H1 (cell line): Measurements from ENCODE around the gene ADAT3. TPM values are rescaled to one million over a fixed set of nuclear protein-coding genes. Genes with fewer than 3 reads are reported as not detected.

Source experiments
- CTCF ChIA-PET: fragments of 300-600 bp; sonication (Branson Sonifier 250); formaldehyde crosslinking; loops from one replicate; lab custom pipeline; 2021; ENCODE audit not compliant: partially characterized antibody; lab: Charles Lee
- POLR2A ChIA-PET: fragments of 300-600 bp; sonication (Branson Sonifier 250); formaldehyde crosslinking; loops from one replicate; lab custom pipeline; 2021; ENCODE audit warnings: inconsistent platforms; ENCODE audit not compliant: partially characterized antibody; lab: Charles Lee
- DNase-seq, 2 experiments: peaks; one replicate each; pipeline versions ENCODE4 v3.0.0 to v3.0.0-alpha.2; 2010 to 2022; ENCODE audit warnings: low spot score in 2 of 2, low read depth in 1 of 2, mixed read lengths in 1 of 2
- FAIRE-seq: peaks from 2 replicates; lab custom pipeline; 2011; peaks lifted over from hg19 to GRCh38; lab: Jason Lieb, UNC
- H2AFZ ChIP-seq: 2 replicates; pipeline ENCODE4 v1.8.1; 2012; ENCODE audit warnings: low read length, inconsistent platforms
- H2AK5ac ChIP-seq: 2 replicates; pipeline ENCODE4 v1.6.1; 2013; ENCODE audit warnings: low read depth, low read length
- H2BK120ac ChIP-seq: replicated peaks from 2 replicates; pipeline ENCODE3; 2013; ENCODE audit warnings: low read depth, low read length, inconsistent platforms
- H2BK12ac ChIP-seq: 2 replicates; pipeline ENCODE4 v1.6.1; 2013; ENCODE audit warnings: low read depth, low read length
- H2BK15ac ChIP-seq: 2 replicates; pipeline ENCODE4 v1.6.1; 2013; ENCODE audit warnings: low read length
- H2BK20ac ChIP-seq: 2 replicates; pipeline ENCODE4 v1.6.1; 2013; ENCODE audit warnings: low read length
- H2BK5ac ChIP-seq: 2 replicates; pipeline ENCODE4 v1.6.1; 2013; ENCODE audit warnings: low read depth, low read length
- H3K14ac ChIP-seq: 2 replicates; pipeline ENCODE4 v1.6.1; 2013; ENCODE audit warnings: inconsistent platforms; ENCODE audit not compliant: insufficient read length
- H3K18ac ChIP-seq: 2 replicates; pipeline ENCODE4 v1.6.1; 2013; ENCODE audit warnings: low read length; ENCODE audit errors: extremely low read depth
- H3K23ac ChIP-seq: 2 replicates; pipeline ENCODE4 v1.6.1; 2013; ENCODE audit warnings: inconsistent platforms; ENCODE audit not compliant: insufficient read length
- H3K23me2 ChIP-seq: 2 replicates; pipeline ENCODE4 v1.6.1; 2013; ENCODE audit warnings: low read depth, low read length
- H3K27ac ChIP-seq: 2 replicates; pipeline ENCODE4 v1.6.1; 2011; ENCODE audit warnings: low read depth, low read length, inconsistent platforms
- H3K27me3 ChIP-seq, 4 experiments: replicated peaks in 1 of 4; 1 replicate in 1 of 4; 2 replicates in 3 of 4; pipeline versions ENCODE4 v1.6.1 to v1.8.1; 2011 to 2013; ENCODE audit warnings: low read length in 3 of 4, mild to moderate bottlenecking in 3 of 4, inconsistent platforms in 2 of 4, mixed read lengths in 2 of 4, moderate library complexity in 1 of 4; ENCODE audit not compliant: control insufficient read depth in 3 of 4, insufficient read depth in 3 of 4; ENCODE audit errors: extremely low read depth in 1 of 4
- H3K36me3 ChIP-seq, 4 experiments: 2 replicates each; pipeline versions ENCODE4 v1.6.1 to v1.8.1; 2011 to 2013; ENCODE audit warnings: mild to moderate bottlenecking in 4 of 4, low read length in 3 of 4, moderate library complexity in 2 of 4, control low read depth in 1 of 4, inconsistent platforms in 1 of 4; ENCODE audit not compliant: insufficient read depth in 4 of 4, control insufficient read depth in 2 of 4
- H3K4ac ChIP-seq: replicated peaks from 2 replicates; pipeline ENCODE3; 2013; ENCODE audit warnings: low read length, low read depth, mixed read lengths, inconsistent platforms; ENCODE audit not compliant: insufficient read length
- H3K4me1 ChIP-seq, 4 experiments: replicated peaks in 1 of 4; 1 replicate in 1 of 4; 2 replicates in 3 of 4; pipeline versions ENCODE4 v1.6.1 to v1.8.1; 2011 to 2013; ENCODE audit warnings: low read length in 3 of 4, inconsistent platforms in 2 of 4, mixed read lengths in 1 of 4; ENCODE audit not compliant: insufficient read depth in 4 of 4, control insufficient read depth in 3 of 4
- H3K4me2 ChIP-seq, 2 experiments: 2 replicates each; pipeline versions ENCODE4 v1.6.1 to v1.8.1; 2011 to 2013; ENCODE audit warnings: low read depth in 2 of 2, low read length in 2 of 2, control low read depth in 1 of 2, inconsistent platforms in 1 of 2, mild to moderate bottlenecking in 1 of 2; ENCODE audit not compliant: insufficient read depth in 1 of 2
- H3K4me3 ChIP-seq, 4 experiments: fragments of 200-600, 300-600 bp in 1 of 4; sonication (generic), shearing (Covaris generic), sonication (Bioruptor Twin) in 1 of 4; 2 replicates each; pipeline versions ENCODE4 v1.5.1 to v1.8.1; 2011 to 2016; ENCODE audit warnings: low read length in 4 of 4, low read depth in 3 of 4, control low read depth in 2 of 4, inconsistent platforms in 2 of 4, mild to moderate bottlenecking in 2 of 4, mixed read lengths in 1 of 4, moderate library complexity in 1 of 4; ENCODE audit not compliant: insufficient read depth in 2 of 4; ENCODE audit errors: extremely low read depth in 1 of 4
- H3K56ac ChIP-seq: replicated peaks from 2 replicates; pipeline ENCODE3; 2013; ENCODE audit warnings: low read depth, mild to moderate bottlenecking, mixed read lengths, low read length, inconsistent platforms; ENCODE audit not compliant: insufficient read length
- H3K79me1 ChIP-seq: 2 replicates; pipeline ENCODE4 v1.6.1; 2013; ENCODE audit warnings: low read depth, low read length, control low read depth
- H3K79me2 ChIP-seq, 2 experiments: 2 replicates each; pipeline versions ENCODE4 v1.6.1 to v1.8.1; 2012 to 2013; ENCODE audit warnings: low read length in 2 of 2, mild to moderate bottlenecking in 2 of 2, inconsistent platforms in 1 of 2; ENCODE audit not compliant: insufficient read depth in 2 of 2, control insufficient read depth in 1 of 2
- H3K9ac ChIP-seq, 4 experiments: replicated peaks in 1 of 4; 1 replicate in 1 of 4; 2 replicates in 3 of 4; pipeline versions ENCODE4 v1.6.1 to v1.8.1; 2011 to 2013; ENCODE audit warnings: low read depth in 3 of 4, low read length in 3 of 4, control low read depth in 2 of 4, mild to moderate bottlenecking in 2 of 4, moderate library complexity in 2 of 4, inconsistent platforms in 1 of 4; ENCODE audit errors: extremely low read depth in 1 of 4
- H3K9me3 ChIP-seq, 2 experiments: 2 replicates each; pipeline versions ENCODE4 v1.6.1 to v1.8.1; 2012 to 2013; ENCODE audit warnings: mild to moderate bottlenecking in 2 of 2, moderate library complexity in 2 of 2, control low read depth in 1 of 2, inconsistent platforms in 1 of 2, low read depth in 1 of 2, low read length in 1 of 2, mixed read lengths in 1 of 2; ENCODE audit not compliant: insufficient read depth in 2 of 2
- H4K20me1 ChIP-seq, 2 experiments: replicated peaks in 1 of 2; 2 replicates each; pipeline versions ENCODE3 to v1.8.1; 2011 to 2013; ENCODE audit warnings: inconsistent platforms in 2 of 2, low read length in 2 of 2, mild to moderate bottlenecking in 1 of 2; ENCODE audit not compliant: insufficient read depth in 2 of 2, control insufficient read depth in 1 of 2
- H4K5ac ChIP-seq: 2 replicates; pipeline ENCODE4 v1.6.1; 2013; ENCODE audit warnings: low read length, low read depth, mixed read lengths, inconsistent platforms; ENCODE audit not compliant: insufficient read length
- H4K8ac ChIP-seq: 2 replicates; pipeline ENCODE4 v1.8.0; 2013; ENCODE audit warnings: mild to moderate bottlenecking, moderate library complexity, low read length, inconsistent platforms; ENCODE audit not compliant: insufficient read depth; ENCODE audit errors: extremely low read depth
- H4K91ac ChIP-seq: replicated peaks from 2 replicates; pipeline ENCODE3; 2013; ENCODE audit warnings: low read length, mixed read lengths, inconsistent platforms; ENCODE audit not compliant: insufficient read length
- ASH2L ChIP-seq: fragments of 200-600, 300-600 bp; sonication (generic); IDR thresholded peaks from one replicate; pipeline ENCODE4 v1.7.1; 2017; ENCODE audit warnings: low read length
- ATF2 ChIP-seq: IDR thresholded peaks from 2 replicates; pipeline ENCODE4 v1.6.1; 2012; ENCODE audit warnings: low read length, inconsistent platforms
- EP300 ChIP-seq, 2 experiments: IDR thresholded peaks; 1 replicate in 1 of 2; 2 replicates in 1 of 2; pipeline ENCODE4 v1.6.1; 2011 to 2012; ENCODE audit warnings: low read depth in 2 of 2, low read length in 2 of 2, mild to moderate bottlenecking in 2 of 2, borderline replicate concordance in 1 of 2, inconsistent platforms in 1 of 2, moderate library complexity in 1 of 2
- SP2 ChIP-seq: IDR thresholded peaks from 2 replicates; pipeline ENCODE4 v1.6.1; 2012; ENCODE audit warnings: mild to moderate bottlenecking, low read length, inconsistent platforms
- SUZ12 ChIP-seq: fragments of 200-600 bp; sonication (generic); IDR thresholded peaks from 2 replicates; pipeline ENCODE4 v1.6.1; 2012; ENCODE audit warnings: mild to moderate bottlenecking, inconsistent platforms, low read length, moderate library complexity, mixed read lengths
- YY1 ChIP-seq: IDR thresholded peaks from 2 replicates; pipeline ENCODE4 v1.6.1; 2011; ENCODE audit warnings: low read depth, mild to moderate bottlenecking, low read length
- WGBS, 2 experiments: shearing (Covaris generic) in 1 of 2; methylation state at CpG; one replicate each; pipeline versions ENCODE4 v1.1.6 to v1.1.7; 2013 to 2015; ENCODE audit warnings: low lambda C conversion rate in 2 of 2, mixed read lengths in 2 of 2, inconsistent platforms in 1 of 2, low coverage in 1 of 2, missing lambda C conversion rate in 1 of 2; ENCODE audit not compliant: insufficient replicate concordance in 2 of 2, insufficient coverage in 1 of 2, insufficient read length in 1 of 2; ENCODE audit errors: extremely low coverage in 1 of 2, missing lambda C conversion rate in 1 of 2; 5-methylcytosine and 5-hydroxymethylcytosine counted together
- long read RNA-seq, 2 experiments: library from RNA in 1 of 2; library from capped mRNA in 1 of 2; stranded (forward); transcript quantifications; one replicate each; pipeline ENCODE4 v2.0.0, GENCODE V29; 2021; ENCODE audit warnings: inconsistent platforms in 1 of 2
- polyA minus RNA-seq, 3 experiments: library from RNA; depleted of rRNA, polyadenylated mRNA; stranded (reverse); fragments of >200 nt; gene quantifications; 1 replicate in 2 of 3; 2 replicates in 1 of 3; pipeline ENCODE4 v1.2.3, GENCODE V29; 2011
- polyA plus RNA-seq, 7 experiments: library from polyadenylated mRNA; depleted of rRNA in 3 of 7; stranded (reverse) in 5 of 7; unstranded in 2 of 7; fragments of >200 nt in 5 of 7; fragments of 200-250 nt in 2 of 7; gene quantifications; 1 replicate in 5 of 7; 2 replicates in 1 of 7; 4 replicates in 1 of 7; pipeline versions ENCODE4 v1.2.1 to v1.2.3, GENCODE V29; 2011 to 2013; ENCODE audit warnings: missing spikeins in 2 of 7, mixed read lengths in 2 of 7
- total RNA-seq: library from RNA; stranded (reverse); fragmentation: NEBNext Ultra II Directional; extraction: Animal tissue kit (Norgen Biotek cat#: 25700); gene quantifications from 2 replicates; pipeline ENCODE4 v1.2.1, GENCODE V29; 2021

ADAT3 gene
- total RNA-seq (10.2 and 10.8 TPM in 2 replicates), polyA plus RNA-seq (2011; rRNA removed) (5.4 and 9.8 TPM in 2 replicates), polyA minus RNA-seq (2011; rRNA and poly(A)+ RNA removed) (1.0 TPM in 1 of 2 replicates, not detected in the other)
- polyA plus RNA-seq (2011; cell fraction: cytosol; rRNA removed): 3.8 TPM
- polyA plus RNA-seq (2011; cell fraction: nucleus; rRNA removed): 8.3 TPM
- 2.4 to 6.3 TPM (median 5.5 TPM) in 4 replicates for polyA plus RNA-seq (2012, experiment 1 of 2)
- 4.1 TPM for polyA plus RNA-seq (2012, experiment 2 of 2)
- 7.0 TPM for polyA plus RNA-seq (2013, experiment 1 of 2)
- polyA plus RNA-seq (2013, experiment 2 of 2): 6.6 TPM
- 7.4 TPM for polyA minus RNA-seq (2011; cell fraction: cytosol; rRNA and poly(A)+ RNA removed)
- polyA minus RNA-seq (2011; cell fraction: nucleus; rRNA and poly(A)+ RNA removed): 7.8 TPM
- long read RNA-seq, experiment 1, partial matches to known transcripts: 7 of 17 reads
- long read RNA-seq, experiment 1, other reads (novel, unspliced or antisense): 8 of 17 reads
- long read RNA-seq, experiment 2: 0 reads

DNA sequence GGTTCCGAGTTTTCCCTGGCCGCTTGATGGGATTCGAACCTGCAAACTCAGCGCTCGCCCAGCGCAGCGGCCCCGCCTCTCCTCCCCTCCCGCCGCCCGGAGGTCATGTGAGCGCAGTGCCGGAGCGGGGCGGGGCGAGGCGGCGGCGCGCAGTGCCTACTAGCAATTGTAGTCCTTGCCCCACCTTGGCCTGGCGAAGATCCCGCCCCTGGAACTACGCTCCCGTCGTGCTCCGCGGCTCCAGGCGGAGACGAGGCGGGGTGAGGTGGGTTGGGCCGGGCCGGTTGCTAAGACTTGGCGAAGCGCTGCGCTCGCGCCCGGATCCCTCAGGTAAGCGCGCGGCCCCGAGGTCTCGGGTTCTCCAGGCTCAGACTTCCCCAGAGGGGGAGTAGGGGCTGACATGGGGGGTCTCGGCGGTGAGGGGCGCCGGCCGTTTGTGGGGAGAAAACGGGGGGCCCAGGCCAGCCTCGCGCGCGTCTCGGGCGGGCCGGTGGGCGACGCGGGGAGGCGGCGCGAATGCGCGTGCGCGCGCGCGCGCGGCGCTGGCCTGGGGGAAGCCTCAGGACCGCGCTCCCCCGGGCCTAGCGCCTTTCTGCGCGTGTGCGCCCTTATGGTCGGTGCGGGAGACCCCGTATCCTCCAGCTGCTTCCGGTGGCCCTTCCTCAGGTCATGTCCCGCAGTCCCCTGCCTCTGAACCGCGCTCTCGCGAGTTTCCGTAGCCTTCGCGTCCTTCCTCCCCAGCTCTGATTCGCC is at the start of gene ADAT3, which contains the start of gene SCAMP4:
Gene ADAT3 (plus strand): TSS at position 290 of the 753 bp plus-strand sequence. CDS start 6,649 bp downstream, outside the sequence.
Gene SCAMP4 (plus strand): TSS at position 290 of the 753 bp plus-strand sequence. CDS start 9,621 bp downstream, outside the sequence.
- Histone ChIP-seq H3K4me3 (peak within 1 kb of the TSS; percentile 51 to 71 (median 58)), H3K79me1 (peaks cover 15% of the 10 kb centered on the region), H2AFZ (no peak within 1 kb of the TSS; the same call in 1 of the 2 replicates), H3K36me3 (peaks cover 0 to 4% (median under 1%) of the 10 kb centered on the region in 4 experiments; a peak in 1 of 8 replicates), H2AK5ac (peak within 1 kb of the TSS; percentile 60; the same call in 1 of the 2 replicates), H3K9ac (peak within 1 kb of the TSS; percentile 57 to 79 (median 75)), H2BK20ac (peak within 1 kb of the TSS; percentile 91), H3K18ac (peak within 1 kb of the TSS; percentile 78; the same call in 1 of the 2 replicates), H3K79me2 (peaks cover 12 to 45% of the 10 kb centered on the region in 2 experiments; a peak in 3 of 4 replicates), H3K23ac (no peak within 1 kb of the TSS), H3K4me2 (peak within 1 kb of the TSS; percentile 75 to 81), H4K5ac (peak within 1 kb of the TSS; percentile 27), H2BK120ac (peak within 1 kb of the TSS; percentile 62), H3K4ac (peak within 1 kb of the TSS; percentile 63), H4K8ac (peak within 1 kb of the TSS; percentile 95), H2BK12ac (peak within 1 kb of the TSS; percentile 75; the same call in 1 of the 2 replicates), H3K27me3 (no peaks in the 10 kb centered on the region), H2BK5ac (peak within 1 kb of the TSS; percentile 97), H3K23me2 (peaks cover 3% of the 10 kb centered on the region), H4K91ac (peak within 1 kb of the TSS; percentile 56), H2BK15ac (no peak within 1 kb of the TSS), H3K14ac (no peak within 1 kb of the TSS), H3K27ac (peak within 1 kb of the TSS; percentile 87), H4K20me1 (peaks cover 9 to 20% of the 10 kb centered on the region in 2 experiments), H3K4me1 (peaks cover 0 to 9% (median 8%) of the 10 kb centered on the region in 4 experiments; a peak in 5 of 7 replicates), H3K9me3 (no peaks in the 10 kb centered on the region), H3K56ac (peak within 1 kb of the TSS; percentile 47)
- DNase-seq (peak; percentile 94 to 95), FAIRE-seq (peak; percentile 58)
- WGBS, 2 experiments: 1% methylated on average over 74 of the region's 92 CpGs; no CpG with 5 or more reads in 1 of the 2 experiments
- CTCF ChIA-PET: interaction anchor here (0.6 to 2.1 kb wide), 6 partner anchors 18 to 592 kb away, joined by 3 to 8 read pairs (median 5); no protein-coding TSS in a partner anchor
- POLR2A ChIA-PET: interaction anchor here (0.5 to 2.1 kb wide), 27 partner anchors 8 to 345 kb away, joined by 3 to 10 read pairs (median 3); partner anchors contain the start of gene ABHD17A
- TF ChIP-seq YY1: 0 out of 2 replicates have a peak, but pooled peaks have one; percentile 11
- no peak for TF ChIP-seq SP2
- peak in 1 of 2 experiments; percentile 62; a peak in 1 of 3 replicates for TF ChIP-seq EP300 (IDR thresholded peaks at IDR 0.05; ENCODE audit: borderline replicate concordance in 1 of 2, low read depth in 2 of 2, low read length in 2 of 2)
- no peak for TF ChIP-seq ATF2
- no peak for TF ChIP-seq SUZ12
- TF ChIP-seq ASH2L: no peak
